Liver (tissue), 3 donors: ENCODE measurements around the gene SBK3.

Source experiments
- CTCF ChIP-seq: fragments of 150-350 bp; IDR thresholded peaks from 2 replicates; pipeline ENCODE4 v1.5.1; 2017; ENCODE audit warnings: improper control_type of control experiment, low read depth, low read length; ENCODE audit not compliant: missing input control
- EGR1 ChIP-seq, 2 donors: IDR thresholded peaks; 2 replicates each; pipeline ENCODE4 v1.6.1; 2016 to 2018; ENCODE audit warnings: antibody characterized with exemption in 2 of 2, low read depth in 2 of 2
- FOXA1 ChIP-seq: IDR thresholded peaks from 2 replicates; pipeline ENCODE4 v1.6.1; 2016; ENCODE audit warnings: antibody characterized with exemption
- GABPA ChIP-seq, 2 donors: IDR thresholded peaks in 1 of 2; conservative IDR thresholded peaks in 1 of 2; 2 replicates each; pipeline ENCODE4 v1.6.1; 2016; ENCODE audit warnings: antibody characterized with exemption in 2 of 2, mild to moderate bottlenecking in 1 of 2, moderate library complexity in 1 of 2
- HNF4A ChIP-seq, 2 donors: conservative IDR thresholded peaks; 2 replicates each; pipeline ENCODE4 v1.6.1; 2016; ENCODE audit warnings: antibody characterized with exemption in 2 of 2, mild to moderate bottlenecking in 2 of 2
- JUND ChIP-seq, 2 donors: IDR thresholded peaks; 2 replicates each; pipeline ENCODE4 v1.6.1; 2016; ENCODE audit warnings: antibody characterized with exemption in 2 of 2
- MAX ChIP-seq: IDR thresholded peaks from 2 replicates; pipeline ENCODE4 v1.6.1; 2016; ENCODE audit warnings: antibody characterized with exemption
- RAD21 ChIP-seq, 2 donors: IDR thresholded peaks; 2 replicates each; pipeline ENCODE4 v1.6.1; 2016; ENCODE audit warnings: antibody characterized with exemption in 2 of 2, mild to moderate bottlenecking in 2 of 2
- RXRA ChIP-seq, 2 donors: IDR thresholded peaks; 2 replicates each; pipeline ENCODE4 v1.6.1; 2017 to 2018; ENCODE audit warnings: antibody characterized with exemption in 2 of 2, mild to moderate bottlenecking in 1 of 2
- TAF1 ChIP-seq: conservative IDR thresholded peaks from 2 replicates; pipeline ENCODE4 v1.6.1; 2016; ENCODE audit warnings: antibody characterized with exemption, mild to moderate bottlenecking
- YY1 ChIP-seq: IDR thresholded peaks from 2 replicates; pipeline ENCODE4 v1.6.1; 2016; ENCODE audit warnings: antibody characterized with exemption, mild to moderate bottlenecking
- ZBTB33 ChIP-seq: IDR thresholded peaks from 2 replicates; pipeline ENCODE4 v1.6.1; 2016; ENCODE audit warnings: antibody characterized with exemption
- TF ChIP-seq, protein P1 (sequence below): IDR thresholded peaks from 2 replicates; pipeline ENCODE4 v1.6.1; 2016; ENCODE audit warnings: antibody characterized with exemption, mild to moderate bottlenecking
- TF ChIP-seq, protein P2 (sequence below): IDR thresholded peaks from 2 replicates; pipeline ENCODE4 v1.6.1; 2016; ENCODE audit warnings: antibody characterized with exemption
- donor health status: healthy.
- donor health status: healthy.

DNA sequence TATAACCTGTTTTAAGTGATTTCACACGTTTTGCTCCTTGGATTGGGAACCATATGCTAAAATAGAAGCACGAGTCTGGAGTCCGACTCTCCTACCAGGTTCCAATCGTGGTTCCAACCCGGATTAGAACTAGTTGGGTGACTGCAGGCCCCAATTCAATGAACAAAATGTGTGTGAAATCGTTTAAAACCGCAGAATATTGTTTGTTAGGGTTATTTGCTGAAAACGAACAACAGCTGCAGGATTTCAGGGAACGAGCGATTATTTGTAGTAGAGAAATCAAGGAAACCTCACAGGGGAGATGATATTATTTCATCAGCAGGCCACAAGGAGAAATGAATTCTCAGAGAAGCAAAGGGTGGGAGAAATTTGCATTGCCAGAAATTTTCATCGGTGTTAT lies 40.4 kb downstream of the SBK3 start:
- TF ChIP-seq CTCF (no peak), RAD21 (IDR thresholded peaks at IDR 0.05) (no peak), GABPA (IDR thresholded peaks at IDR 0.05 in 1 of 2, conservative IDR thresholded peaks at IDR 0.05 in 1 of 2) (no peak), EGR1 (IDR thresholded peaks at IDR 0.05; ENCODE audit: low read depth in 2 of 2) (no peak), TAF1 (no peak), ZBTB33 (no peak), HNF4A (conservative IDR thresholded peaks at IDR 0.05) (no peak), JUND (IDR thresholded peaks at IDR 0.05) (no peak), RXRA (IDR thresholded peaks at IDR 0.05) (no peak), MAX (no peak), FOXA1 (no peak), YY1 (no peak)
- TF ChIP-seq, protein P1, sequence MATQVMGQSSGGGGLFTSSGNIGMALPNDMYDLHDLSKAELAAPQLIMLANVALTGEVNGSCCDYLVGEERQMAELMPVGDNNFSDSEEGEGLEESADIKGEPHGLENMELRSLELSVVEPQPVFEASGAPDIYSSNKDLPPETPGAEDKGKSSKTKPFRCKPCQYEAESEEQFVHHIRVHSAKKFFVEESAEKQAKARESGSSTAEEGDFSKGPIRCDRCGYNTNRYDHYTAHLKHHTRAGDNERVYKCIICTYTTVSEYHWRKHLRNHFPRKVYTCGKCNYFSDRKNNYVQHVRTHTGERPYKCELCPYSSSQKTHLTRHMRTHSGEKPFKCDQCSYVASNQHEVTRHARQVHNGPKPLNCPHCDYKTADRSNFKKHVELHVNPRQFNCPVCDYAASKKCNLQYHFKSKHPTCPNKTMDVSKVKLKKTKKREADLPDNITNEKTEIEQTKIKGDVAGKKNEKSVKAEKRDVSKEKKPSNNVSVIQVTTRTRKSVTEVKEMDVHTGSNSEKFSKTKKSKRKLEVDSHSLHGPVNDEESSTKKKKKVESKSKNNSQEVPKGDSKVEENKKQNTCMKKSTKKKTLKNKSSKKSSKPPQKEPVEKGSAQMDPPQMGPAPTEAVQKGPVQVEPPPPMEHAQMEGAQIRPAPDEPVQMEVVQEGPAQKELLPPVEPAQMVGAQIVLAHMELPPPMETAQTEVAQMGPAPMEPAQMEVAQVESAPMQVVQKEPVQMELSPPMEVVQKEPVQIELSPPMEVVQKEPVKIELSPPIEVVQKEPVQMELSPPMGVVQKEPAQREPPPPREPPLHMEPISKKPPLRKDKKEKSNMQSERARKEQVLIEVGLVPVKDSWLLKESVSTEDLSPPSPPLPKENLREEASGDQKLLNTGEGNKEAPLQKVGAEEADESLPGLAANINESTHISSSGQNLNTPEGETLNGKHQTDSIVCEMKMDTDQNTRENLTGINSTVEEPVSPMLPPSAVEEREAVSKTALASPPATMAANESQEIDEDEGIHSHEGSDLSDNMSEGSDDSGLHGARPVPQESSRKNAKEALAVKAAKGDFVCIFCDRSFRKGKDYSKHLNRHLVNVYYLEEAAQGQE: no peak
- TF ChIP-seq, protein P2, sequence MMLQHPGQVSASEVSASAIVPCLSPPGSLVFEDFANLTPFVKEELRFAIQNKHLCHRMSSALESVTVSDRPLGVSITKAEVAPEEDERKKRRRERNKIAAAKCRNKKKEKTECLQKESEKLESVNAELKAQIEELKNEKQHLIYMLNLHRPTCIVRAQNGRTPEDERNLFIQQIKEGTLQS: no peak
